ENCODE data around the gene EIF1AD.
A peak's percentile ranks its signal among the peaks of the same experiment; 100 is the strongest.
"Not testable (repeated sequence)": the region's sequence is repeated elsewhere in the genome, so short reads cannot be mapped to it uniquely, and the experiment has no call there.

Gene EIF1AD

GRCh38 chr11:66022401-66023185 lies 20.6 kb upstream of the EIF1AD start:
- DNase-seq = peak in 41 of 56 donors; percentile 2 to 78 (median 22)

DNA sequence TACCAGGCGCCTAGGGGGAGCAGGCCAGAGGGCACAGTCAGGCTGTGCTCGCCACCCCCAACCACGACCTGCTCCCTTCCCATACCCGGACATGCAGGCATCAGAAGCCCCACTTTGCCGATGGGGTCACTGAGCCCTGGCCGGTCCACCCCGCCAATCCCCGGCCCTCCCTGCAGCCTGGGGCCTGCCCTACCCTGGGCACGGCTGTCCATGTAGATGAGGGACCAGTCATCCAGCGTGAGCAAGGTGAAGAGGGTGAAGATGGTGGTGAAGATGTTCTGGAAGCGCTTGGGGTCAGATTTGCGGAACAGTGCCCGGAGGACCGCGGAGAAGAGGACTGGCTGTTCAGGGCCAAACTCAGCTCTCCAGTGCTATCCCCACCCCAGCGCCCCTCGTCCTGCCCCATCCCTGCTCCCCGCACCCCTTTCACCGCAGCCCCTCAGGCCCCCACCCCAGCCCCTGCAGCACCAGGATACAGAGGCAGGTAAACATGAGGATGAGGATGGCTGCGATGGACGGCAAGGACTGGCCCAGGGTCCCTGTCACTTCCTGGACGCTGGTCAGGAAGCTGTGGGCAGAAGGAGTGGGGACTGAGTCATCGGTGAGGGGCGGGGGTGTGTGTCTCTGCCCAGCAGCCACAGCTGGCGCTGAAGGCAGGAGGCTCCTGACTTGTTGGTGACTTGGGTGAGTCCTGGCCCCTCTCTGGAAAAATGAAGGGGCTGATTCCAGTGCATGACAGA lies 18.8 kb upstream of the EIF1AD start:
- DNase-seq = no peak

DNA sequence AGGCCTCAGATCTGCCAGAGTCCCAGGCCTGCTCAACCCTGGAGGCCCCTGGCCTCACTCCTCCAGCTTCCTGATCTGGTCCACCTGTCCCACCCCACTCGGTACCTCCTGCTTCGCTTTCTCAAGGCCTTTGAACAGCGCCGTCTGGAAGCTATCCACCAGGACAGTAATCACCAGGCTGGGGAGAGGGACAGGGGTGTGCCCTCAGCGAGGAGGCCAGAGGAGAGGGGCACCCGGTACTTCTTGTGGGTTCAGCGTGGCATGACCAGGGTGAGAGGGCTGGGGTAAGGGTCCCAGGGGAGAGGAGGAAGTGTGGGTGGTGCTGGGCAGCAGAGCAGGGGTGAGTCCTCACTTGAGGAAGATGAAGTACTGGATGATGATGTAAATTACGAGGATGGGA lies 18.3 kb upstream of the EIF1AD start:
- DNase-seq = no peak

GRCh38 chr11:66017321-66017720 lies 15.4 kb upstream of the EIF1AD start:
- DNase-seq = no peak

DNA sequence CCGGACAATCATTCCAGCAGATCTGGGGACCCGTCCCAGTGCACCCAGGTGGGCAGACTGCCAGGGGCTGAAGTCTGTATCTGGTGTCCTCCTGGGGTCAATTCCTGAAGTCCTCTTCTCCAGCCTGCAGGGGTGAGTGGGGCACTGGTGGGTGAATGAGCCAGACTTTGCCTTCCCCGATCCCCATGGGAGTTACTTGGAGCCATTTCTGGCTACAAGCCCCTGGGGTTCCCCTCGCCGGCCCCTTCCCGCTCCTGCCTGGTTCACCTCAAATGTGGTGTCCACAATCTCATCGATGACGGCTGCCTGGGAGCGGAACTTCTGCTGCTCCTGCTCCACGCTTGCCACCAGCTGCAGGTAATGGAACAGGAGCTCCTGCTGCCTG lies 14.8 kb upstream of the EIF1AD start:
- DNase-seq = no peak

- DNase-seq = no peak
Measured at GRCh38 chr11:66015936-66016792, 14.2 kb upstream of the EIF1AD start.

DNA sequence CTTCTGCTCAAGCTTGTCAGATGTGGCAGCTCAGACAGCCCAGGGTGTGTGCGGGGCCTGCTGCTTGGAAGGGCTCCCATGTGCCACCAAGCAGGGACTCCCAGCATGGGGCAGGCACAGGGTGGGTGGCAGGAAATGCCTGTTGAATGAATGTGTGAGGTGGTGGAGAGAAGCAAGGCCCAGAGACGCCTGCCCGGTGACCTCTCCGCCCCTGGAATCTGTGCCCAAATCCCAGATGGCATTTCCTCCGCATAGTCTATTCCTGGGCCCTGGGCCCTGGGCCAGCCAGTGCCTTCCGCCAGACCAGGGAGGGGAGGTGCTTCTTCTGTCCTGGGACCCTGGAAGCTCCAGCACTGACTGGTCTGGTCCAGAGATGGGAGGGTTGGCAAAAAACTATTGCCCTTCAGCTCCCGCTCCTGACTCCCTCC lies 13.5 kb upstream of the EIF1AD start:
- DNase-seq = no peak

- DNase-seq = no peak
Measured at GRCh38 chr11:66014804-66015453, 13.0 kb upstream of the EIF1AD start.

DNA sequence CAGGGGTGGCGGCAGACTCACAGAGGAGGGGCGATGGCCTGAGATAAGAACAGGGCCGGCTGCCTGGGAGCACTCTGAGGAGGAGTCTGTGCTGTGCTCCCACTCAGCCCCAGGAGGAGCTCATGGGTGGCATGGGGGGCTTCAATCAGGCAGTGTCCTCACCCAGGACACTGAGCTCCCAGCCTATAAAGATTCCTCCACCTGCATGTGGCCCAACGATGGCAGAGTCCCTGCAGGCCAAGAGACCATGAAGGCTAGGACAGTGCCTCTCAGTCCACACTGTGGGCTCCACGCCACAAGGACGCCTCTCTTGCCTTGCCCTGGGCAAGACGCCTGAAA lies 11.8 kb upstream of the EIF1AD start:
- no peak for DNase-seq

GRCh38 chr11:66012946-66013761 lies 11.2 kb upstream of the EIF1AD start:
- peak in 1 of 56 donors; percentile 5 for DNase-seq

DNA sequence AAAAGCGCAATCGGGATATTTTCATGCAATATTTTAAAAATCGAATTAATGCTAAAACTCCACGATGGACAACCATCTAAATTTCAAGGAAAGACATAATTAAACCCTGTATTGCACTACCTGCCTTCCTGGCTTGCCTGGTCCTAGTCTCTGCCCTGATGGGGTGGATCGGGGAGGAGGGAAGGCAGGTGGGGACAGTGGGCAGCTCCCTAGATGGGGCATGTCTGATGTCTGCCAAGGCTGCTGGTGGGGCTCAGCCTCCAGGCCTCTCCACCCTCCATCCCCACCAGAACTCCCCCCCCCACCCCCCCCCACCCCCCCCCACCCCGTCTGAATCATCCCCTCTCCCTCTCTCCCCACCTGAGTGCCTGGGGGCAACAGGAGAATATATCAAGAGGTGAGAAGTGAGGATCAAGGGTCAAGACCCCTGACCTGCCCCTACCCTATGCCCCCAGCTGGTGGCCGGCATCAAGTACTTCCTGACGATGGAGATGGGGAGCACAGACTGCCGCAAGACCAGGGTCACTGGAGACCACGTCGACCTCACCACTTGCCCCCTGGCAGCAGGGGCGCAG lies 10.5 kb upstream of the EIF1AD start:
- no peak for DNase-seq

GRCh38 chr11:66011785-66012303 lies 9.9 kb upstream of the EIF1AD start, which contains the start of gene CST6:
Gene CST6 (plus strand): TSS chr11:66012008. CDS start chr11:66012045, 37 bp downstream.
- no peak for DNase-seq

DNA sequence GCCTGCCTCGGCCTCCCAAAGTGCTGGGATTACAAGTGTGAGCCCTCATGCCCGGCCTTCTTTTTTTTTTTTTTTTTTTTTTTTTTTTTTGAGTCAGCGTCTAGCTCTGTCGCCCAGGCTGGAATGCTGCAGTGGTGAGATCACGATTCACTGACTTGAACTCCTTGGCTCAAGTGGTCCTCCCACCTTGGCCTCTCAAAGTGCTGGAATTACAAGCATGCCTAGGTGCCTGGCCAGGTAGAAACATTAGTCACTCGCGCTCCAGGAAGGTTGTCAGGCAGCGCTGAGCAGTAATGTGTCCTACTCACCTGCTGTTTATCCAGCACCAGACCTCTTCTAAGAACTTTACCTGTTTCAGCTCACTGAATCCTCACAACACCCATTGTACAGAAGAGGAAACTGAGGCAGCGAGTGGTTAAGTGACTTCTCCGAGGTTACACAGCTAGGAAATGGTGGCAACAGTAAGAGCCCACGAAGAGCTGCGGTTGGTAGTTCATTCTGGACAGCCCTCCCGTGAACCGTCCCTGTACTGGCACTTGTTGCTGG lies 9.4 kb upstream of the EIF1AD start:
- no peak for DNase-seq

DNA sequence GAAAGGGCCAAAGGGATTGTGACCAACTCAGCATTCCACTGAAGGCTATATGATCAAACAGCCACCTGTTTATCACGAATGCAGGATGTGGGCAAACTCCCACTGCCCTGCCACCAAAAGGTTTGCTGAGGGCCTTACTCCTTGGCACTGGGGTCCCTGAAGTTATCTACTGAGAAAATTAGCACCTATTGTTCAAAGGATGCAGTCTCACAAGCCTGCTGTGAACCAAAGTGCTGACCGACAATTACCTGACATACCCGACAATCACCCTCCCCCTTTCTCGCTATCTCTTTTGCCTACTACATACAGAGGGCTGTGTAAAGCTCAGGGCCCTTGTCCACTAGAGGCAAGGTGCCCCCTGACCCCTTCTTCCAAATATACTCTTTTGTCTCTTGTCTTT lies 8.1 kb upstream of the EIF1AD start:
- not testable (repeated sequence) for DNase-seq

- no peak for DNase-seq
Measured at GRCh38 chr11:66008468-66009101, 6.6 kb upstream of the EIF1AD start.

DNA sequence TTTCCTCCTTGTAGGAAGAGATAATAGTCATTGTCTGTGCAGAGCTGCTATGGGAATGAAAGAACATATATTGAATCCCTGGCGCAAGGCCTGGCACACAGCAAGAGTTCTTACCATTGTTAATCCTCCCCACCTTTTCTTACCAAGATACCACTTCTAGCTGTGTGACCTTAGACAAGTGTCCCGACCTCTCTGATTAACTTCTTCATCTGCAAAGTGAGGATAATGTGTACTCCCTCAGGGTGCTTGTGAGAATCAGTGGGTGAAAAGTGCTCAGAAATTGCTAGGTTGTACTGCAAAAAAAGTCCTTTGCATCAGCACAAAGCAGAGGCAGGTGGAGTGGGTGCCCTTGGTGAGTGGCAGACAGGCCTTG lies 6.1 kb upstream of the EIF1AD start:
- no peak for DNase-seq

- no peak for DNase-seq
Measured at GRCh38 chr11:66007201-66007634, 5.3 kb upstream of the EIF1AD start.

DNA sequence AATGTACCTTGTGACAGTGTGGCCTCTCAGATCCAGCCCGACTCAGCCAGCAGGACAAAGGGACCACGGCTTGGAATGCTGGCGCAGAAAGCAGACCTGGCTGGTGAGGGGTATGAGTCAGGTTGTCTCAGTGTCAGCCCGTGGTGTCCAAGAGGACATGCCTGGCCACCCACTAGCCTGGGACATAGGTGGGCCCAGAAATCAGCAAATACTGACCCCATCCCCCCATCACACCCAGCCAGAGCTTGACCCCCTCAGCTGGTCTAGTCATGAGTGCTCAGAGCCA lies 4.9 kb upstream of the EIF1AD start:
- DNase-seq = no peak
